Retinal pigment epithelial cell (primary cell): ENCODE data around the gene SLC4A7.

Source experiments
- DNase-seq: peaks from one replicate; pipeline ENCODE4 v3.0.0-alpha.2; 2010; ENCODE audit warnings: low read depth
- H3K4me3 ChIP-seq: 2 replicates; pipeline ENCODE4 v1.5.1; 2011; ENCODE audit warnings: mild to moderate bottlenecking, low read length, control low read depth, moderate library complexity
- TF ChIP-seq, protein P1 (sequence below): conservative IDR thresholded peaks from 2 replicates; pipeline ENCODE4 v1.5.1; 2011; ENCODE audit warnings: low read depth, low read length, control low read depth, inconsistent platforms

SLC4A7 gene

DNA sequence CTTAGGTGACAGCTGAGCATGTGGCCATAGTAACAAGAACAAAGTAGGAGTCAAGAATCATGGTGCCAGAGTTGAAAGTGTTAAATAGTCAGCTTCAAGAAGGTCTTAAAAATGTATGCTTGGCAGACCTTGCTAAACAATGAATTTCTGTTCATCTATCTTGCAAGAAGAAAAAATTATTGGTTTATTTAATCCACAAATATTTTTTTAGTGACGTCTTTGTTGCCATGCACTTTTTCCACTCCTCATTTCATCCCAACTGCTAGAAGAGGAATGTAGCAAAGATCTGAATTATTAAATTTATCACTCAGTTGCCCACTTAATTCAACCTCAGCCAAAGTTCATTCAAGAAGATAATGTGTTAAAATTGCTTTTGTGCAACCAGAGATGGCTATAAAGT is 3.2 kb upstream of the SLC4A7 start:
- no peak for DNase-seq
- TF ChIP-seq, protein P1, sequence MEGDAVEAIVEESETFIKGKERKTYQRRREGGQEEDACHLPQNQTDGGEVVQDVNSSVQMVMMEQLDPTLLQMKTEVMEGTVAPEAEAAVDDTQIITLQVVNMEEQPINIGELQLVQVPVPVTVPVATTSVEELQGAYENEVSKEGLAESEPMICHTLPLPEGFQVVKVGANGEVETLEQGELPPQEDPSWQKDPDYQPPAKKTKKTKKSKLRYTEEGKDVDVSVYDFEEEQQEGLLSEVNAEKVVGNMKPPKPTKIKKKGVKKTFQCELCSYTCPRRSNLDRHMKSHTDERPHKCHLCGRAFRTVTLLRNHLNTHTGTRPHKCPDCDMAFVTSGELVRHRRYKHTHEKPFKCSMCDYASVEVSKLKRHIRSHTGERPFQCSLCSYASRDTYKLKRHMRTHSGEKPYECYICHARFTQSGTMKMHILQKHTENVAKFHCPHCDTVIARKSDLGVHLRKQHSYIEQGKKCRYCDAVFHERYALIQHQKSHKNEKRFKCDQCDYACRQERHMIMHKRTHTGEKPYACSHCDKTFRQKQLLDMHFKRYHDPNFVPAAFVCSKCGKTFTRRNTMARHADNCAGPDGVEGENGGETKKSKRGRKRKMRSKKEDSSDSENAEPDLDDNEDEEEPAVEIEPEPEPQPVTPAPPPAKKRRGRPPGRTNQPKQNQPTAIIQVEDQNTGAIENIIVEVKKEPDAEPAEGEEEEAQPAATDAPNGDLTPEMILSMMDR, result no peak
- no peak overlapping the region for H3K4me3 ChIP-seq

DNA sequence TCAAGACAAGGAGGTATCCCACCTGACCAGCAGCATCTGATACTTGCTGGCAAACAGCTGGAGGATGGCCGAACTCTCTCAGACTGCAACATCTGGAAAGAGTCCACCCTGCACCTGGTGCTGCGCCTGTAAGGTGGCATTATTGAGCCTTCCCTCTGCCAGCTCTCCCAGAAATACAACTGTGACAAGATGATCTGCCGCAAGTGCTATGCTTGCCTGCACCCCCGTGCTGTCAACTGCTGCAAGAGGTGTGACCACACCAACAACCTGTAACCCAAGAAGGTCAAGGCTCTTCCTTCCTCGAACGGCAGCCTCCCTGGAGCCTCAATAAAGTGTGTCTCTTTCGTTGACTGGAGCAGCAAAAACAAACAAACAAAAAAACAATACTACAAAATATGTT is 2.2 kb upstream of the SLC4A7 start:
- H3K4me3 ChIP-seq, result no peak overlapping the region
- DNase-seq, result no peak
- TF ChIP-seq, protein P1, result no peak

DNA sequence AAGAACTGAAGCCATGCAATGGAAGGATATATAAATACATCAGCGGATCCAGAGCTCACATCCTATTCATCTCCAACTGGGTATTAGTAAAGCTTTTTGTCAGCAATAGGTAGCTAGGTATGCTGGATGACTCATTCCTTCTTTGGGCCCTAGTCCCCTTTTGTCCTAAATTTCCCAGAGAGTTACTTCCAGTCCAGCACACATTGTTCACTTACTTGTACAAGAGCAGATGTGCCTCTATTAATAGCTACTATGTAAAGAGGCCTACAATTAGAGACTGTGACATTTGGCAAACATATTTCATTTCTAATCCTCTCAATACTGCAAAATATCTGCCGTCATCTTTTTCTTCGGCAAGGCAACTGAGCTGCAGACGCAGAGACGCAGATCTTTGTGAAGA is 1.7 kb upstream of the SLC4A7 start:
- TF ChIP-seq, protein P1, result no peak
- no peak for DNase-seq

DNA sequence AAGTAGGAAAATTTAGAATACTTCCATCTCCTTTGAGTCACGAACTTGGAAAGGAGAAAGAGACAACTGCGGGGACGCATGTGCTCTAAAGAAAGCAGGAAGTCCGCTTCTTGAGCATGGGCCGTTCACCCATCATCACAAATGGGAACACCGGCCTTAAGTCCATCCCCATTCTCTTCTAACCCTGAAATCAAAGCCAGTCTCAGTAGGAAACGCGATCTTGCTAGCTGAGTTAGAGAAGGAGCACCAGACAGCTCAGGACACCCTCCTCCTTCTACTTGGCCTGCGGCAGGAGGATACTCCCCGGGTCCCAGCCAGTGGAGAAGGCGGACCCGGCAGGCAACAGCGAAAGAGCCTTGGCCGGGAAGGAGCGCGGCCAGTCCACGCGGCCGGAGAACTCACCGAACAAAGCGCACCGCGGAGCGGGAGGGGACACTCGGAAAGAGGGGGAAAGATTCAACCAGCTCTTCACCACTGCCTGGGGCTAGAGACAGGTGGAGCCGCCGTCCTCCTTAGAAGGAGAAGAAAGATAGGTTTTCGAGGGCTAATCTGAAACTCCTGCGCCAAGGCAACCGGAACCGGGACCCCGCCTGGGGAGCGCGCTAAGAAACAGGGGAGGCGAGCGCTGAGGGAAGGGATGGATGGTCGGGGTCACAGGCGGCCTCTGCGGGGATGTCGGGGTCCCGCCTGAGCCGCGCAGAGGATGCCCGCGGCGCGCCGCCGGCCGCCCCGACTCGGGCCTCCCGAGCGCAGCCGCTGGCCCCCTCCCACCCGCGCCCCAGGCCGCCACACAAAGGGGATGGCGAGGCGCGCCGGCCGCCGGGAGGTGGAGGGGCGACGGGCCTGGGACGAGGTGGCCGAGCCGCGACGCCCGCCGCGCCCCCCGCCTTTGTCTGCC is 818 bp downstream of the SLC4A7 start:
- peak overlapping the region; percentile 90 for H3K4me3 ChIP-seq
- TF ChIP-seq, protein P1, result no peak
- no peak for DNase-seq

More for the DNA sequence above, 1.7 kb upstream of the SLC4A7 start:
- no peak overlapping the region for H3K4me3 ChIP-seq

DNA sequence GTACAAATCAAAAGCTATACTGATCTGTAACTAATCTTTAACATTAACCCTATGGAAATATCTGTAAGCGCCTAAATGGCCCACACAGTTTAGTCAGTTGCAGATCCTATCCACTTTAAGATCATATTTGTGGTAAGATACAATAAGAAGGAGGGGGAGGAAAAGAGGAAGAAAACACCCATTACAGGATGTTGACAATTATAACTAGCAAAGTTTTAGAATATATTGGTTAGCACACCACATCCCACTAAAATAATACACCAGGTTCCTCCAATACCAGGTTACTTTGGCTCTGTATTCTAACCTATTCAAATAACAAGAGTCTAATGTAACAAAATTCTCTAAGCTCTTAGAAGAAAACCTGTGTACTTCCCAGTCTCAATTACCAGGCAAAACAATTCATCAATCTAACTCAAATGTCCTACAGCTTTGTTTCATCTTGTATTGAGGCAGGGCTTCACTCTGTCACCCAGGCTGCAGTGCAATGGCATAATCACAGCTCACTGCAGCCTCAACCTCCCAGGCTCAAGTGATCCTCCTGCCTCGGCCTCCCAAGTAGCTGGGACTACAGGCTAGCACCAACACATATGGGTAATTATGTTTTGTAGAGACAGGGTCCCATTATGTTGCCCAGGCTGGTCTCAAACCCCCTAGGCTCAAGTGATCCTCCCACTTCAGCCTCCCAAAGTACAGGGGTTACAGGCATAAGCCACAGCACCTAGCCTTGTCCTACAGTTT is 4.2 kb downstream of the SLC4A7 start:
- no peak for DNase-seq

DNA sequence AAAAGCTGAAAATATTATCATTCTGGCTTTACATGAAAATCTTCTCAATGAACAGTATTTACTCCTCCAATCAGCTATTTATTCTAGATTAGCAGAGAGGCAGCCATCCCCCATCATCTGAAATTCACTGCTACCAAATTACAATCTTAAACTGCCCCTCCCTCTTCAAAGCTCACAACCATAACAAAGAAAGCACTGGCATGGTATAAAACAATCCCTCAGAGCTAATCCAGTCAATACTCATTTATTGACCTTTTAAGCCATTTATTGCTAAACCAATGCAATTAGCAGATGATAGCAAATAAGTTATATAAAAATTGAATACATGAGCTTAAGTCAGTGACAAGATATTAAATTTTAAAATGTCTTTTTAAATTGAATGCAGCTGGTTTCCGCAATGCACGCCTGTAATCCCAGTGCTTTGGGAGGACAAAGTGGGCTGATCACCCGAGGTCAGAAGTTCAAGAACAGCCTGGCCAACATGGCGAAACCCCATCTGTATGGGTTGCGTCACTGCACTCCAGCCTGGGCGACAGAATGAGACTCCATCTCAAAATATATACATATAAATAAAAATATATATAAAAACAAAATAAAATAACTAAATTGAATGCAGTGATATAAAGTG is 12.1 kb downstream of the SLC4A7 start:
- TF ChIP-seq, protein P1, result no peak
- DNase-seq, result no peak
- H3K4me3 ChIP-seq, result no peak overlapping the region

More for the DNA sequence above, 4.2 kb downstream of the SLC4A7 start:
- TF ChIP-seq, protein P1, result no peak
- H3K4me3 ChIP-seq, result no peak overlapping the region
